GM12891 (cell line): ENCODE data around the gene ARHGEF37.

Experiments
- DNase-seq: peaks from one replicate; pipeline ENCODE4 v3.0.0; 2011; ENCODE audit warnings: low spot score; ENCODE audit not compliant: insufficient read length
- FAIRE-seq: peaks from 2 replicates; lab custom pipeline; 2011; peaks lifted over from hg19 to GRCh38; lab: Jason Lieb, UNC
- PAX5 ChIP-seq: IDR thresholded peaks from 2 replicates; pipeline ENCODE4 v1.6.1; 2011; ENCODE audit warnings: low read length, moderate library complexity, mild to moderate bottlenecking; ENCODE audit not compliant: insufficient read depth, severe bottlenecking
- POLR2A ChIP-seq: IDR thresholded peaks from 2 replicates; pipeline ENCODE4 v1.6.1; 2011; ENCODE audit warnings: low read depth, low read length, control low read depth
- POLR2AphosphoS5 ChIP-seq: IDR thresholded peaks from 2 replicates; pipeline ENCODE4 v1.6.1; 2011; ENCODE audit warnings: low read depth, low read length, control low read depth
- POU2F2 ChIP-seq: IDR thresholded peaks from 2 replicates; pipeline ENCODE4 v1.6.1; 2011; ENCODE audit warnings: low read depth, mild to moderate bottlenecking, control low read depth, low read length, moderate library complexity
- SPI1 ChIP-seq: IDR thresholded peaks from 2 replicates; pipeline ENCODE4 v1.6.1; 2011; ENCODE audit warnings: low read depth, low read length, control low read depth
- TAF1 ChIP-seq: IDR thresholded peaks from 2 replicates; pipeline ENCODE4 v1.6.1; 2011; ENCODE audit warnings: low read depth, low read length, control low read depth

The ARHGEF37 gene

GRCh38 chr5:149610589-149611255, 29.4 kb downstream of the ARHGEF37 start:
- FAIRE-seq (no peak), DNase-seq (no peak)
- TF ChIP-seq TAF1 (no peak), POLR2AphosphoS5 (no peak), POLR2A (no peak), PAX5 (no peak), POU2F2 (no peak), SPI1 (no peak)

- no peak for DNase-seq
- no peak for FAIRE-seq
- TF ChIP-seq POU2F2 (no peak), SPI1 (no peak), PAX5 (no peak)
Observed at GRCh38 chr5:149611326-149611725, 30.0 kb downstream of the ARHGEF37 start.

- TF ChIP-seq TAF1 (no peak), PAX5 (no peak), POU2F2 (no peak), SPI1 (no peak), POLR2A (no peak), POLR2AphosphoS5 (no peak)
- DNase-seq (no peak), FAIRE-seq (no peak)
Observed at GRCh38 chr5:149614034-149614907, 33.0 kb downstream of the ARHGEF37 start.

- no peak for TF ChIP-seq POLR2AphosphoS5
- DNase-seq: no peak
- no peak for FAIRE-seq
Observed at GRCh38 chr5:149615976-149616375, 34.7 kb downstream of the ARHGEF37 start.

- no peak for DNase-seq
- no peak for FAIRE-seq
- TF ChIP-seq POLR2A (no peak), POU2F2 (no peak), SPI1 (no peak), PAX5 (no peak), TAF1 (no peak), POLR2AphosphoS5 (no peak)
Observed at GRCh38 chr5:149616727-149617285, 35.5 kb downstream of the ARHGEF37 start.

- TF ChIP-seq POU2F2 (no peak), SPI1 (no peak), PAX5 (no peak), POLR2AphosphoS5 (no peak), TAF1 (no peak), POLR2A (no peak)
- FAIRE-seq (no peak), DNase-seq (no peak)
Observed at GRCh38 chr5:149617760-149618306, 36.5 kb downstream of the ARHGEF37 start.

- TF ChIP-seq POU2F2 (no peak), SPI1 (no peak), PAX5 (no peak), POLR2AphosphoS5 (no peak), TAF1 (no peak), POLR2A (no peak)
- DNase-seq (peak; percentile 43), FAIRE-seq (peak; percentile 70)
Observed at GRCh38 chr5:149618581-149619248, 37.4 kb downstream of the ARHGEF37 start.

- no peak for DNase-seq
- FAIRE-seq: no peak
- TF ChIP-seq POU2F2: no peak
- TF ChIP-seq TAF1: no peak
- TF ChIP-seq POLR2A: no peak
- no peak for TF ChIP-seq PAX5
- no peak for TF ChIP-seq POLR2AphosphoS5
Observed at GRCh38 chr5:149621415-149622098, 40.3 kb downstream of the ARHGEF37 start.

GRCh38 chr5:149622466-149622865, 41.2 kb downstream of the ARHGEF37 start:
- FAIRE-seq: no peak

More at GRCh38 chr5:149622466-149622865, 41.2 kb downstream of the ARHGEF37 start:
- DNase-seq: no peak
- no peak for TF ChIP-seq PAX5
- no peak for TF ChIP-seq POU2F2
- no peak for TF ChIP-seq TAF1
- TF ChIP-seq POLR2AphosphoS5: no peak
- TF ChIP-seq SPI1: no peak
- no peak for TF ChIP-seq POLR2A
